Omental fat pad (tissue), 4 donors: ENCODE results near the gene GAS7. TPM values are rescaled to one million over a fixed set of nuclear protein-coding genes. Genes with fewer than 3 reads are reported as not detected.

Experiments used
- ATAC-seq: fragments of 150-250 bp; one replicate; pipeline ENCODE4 v1.9.1; 2016; ENCODE audit warnings: mild to moderate bottlenecking, moderate library complexity; ENCODE audit not compliant: low FRiP score
- DNase-seq: peaks from one replicate; pipeline ENCODE4 v3.0.0-alpha.2; 2019; ENCODE audit warnings: low spot score
- total RNA-seq, 4 donors: library from RNA; depleted of rRNA; stranded (reverse); fragments of >200 nt; gene quantifications; one replicate each; pipeline ENCODE4 v1.1.0, GENCODE V29; 2016
- TF ChIP-seq, protein P1 (sequence below), 3 donors: fragments of 450-650 bp; IDR thresholded peaks; one replicate each; pipeline ENCODE4 v1.5.1; 2016 to 2017; ENCODE audit warnings: antibody characterized with exemption in 3 of 3, mild to moderate bottlenecking in 3 of 3, moderate library complexity in 2 of 3

Gene GAS7
- total RNA-seq, 4 donors from 2014 or later = 36.4 to 148 (median 52.7) TPM

DNA sequence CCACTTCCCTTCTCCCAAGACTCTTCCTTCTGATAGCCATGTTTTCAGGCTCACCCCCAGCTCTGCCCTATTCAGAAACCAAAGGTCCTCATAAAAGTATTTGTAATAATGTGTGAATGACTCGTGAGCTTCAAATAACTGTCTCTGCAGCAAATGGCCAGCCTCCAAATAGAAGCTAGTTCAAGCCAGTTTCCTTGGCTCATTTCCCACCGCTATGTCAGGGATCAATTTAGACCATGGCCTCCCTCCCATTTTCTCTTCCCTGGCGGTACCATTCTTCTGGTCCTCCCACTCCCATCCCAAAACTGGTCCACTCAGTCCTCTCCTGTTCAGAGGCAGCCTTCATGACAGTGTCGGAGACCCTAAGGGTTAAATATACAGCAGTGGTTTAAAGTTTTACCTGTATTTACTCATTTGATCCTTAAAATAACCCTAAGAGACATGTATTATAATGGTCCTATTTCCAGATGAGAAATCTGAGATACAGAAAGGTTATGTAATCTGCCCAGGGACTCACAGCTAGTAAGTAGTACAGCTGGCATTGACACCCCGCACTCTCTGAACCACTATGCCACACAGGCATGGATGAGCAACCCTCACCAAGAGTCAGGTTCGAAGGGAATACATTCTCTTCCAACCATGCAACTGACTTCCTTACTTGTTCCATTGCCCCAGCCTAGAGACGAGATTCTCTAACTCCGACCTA, 42.9 kb downstream of the GAS7 start:
- no peak for ATAC-seq
- TF ChIP-seq, protein P1, sequence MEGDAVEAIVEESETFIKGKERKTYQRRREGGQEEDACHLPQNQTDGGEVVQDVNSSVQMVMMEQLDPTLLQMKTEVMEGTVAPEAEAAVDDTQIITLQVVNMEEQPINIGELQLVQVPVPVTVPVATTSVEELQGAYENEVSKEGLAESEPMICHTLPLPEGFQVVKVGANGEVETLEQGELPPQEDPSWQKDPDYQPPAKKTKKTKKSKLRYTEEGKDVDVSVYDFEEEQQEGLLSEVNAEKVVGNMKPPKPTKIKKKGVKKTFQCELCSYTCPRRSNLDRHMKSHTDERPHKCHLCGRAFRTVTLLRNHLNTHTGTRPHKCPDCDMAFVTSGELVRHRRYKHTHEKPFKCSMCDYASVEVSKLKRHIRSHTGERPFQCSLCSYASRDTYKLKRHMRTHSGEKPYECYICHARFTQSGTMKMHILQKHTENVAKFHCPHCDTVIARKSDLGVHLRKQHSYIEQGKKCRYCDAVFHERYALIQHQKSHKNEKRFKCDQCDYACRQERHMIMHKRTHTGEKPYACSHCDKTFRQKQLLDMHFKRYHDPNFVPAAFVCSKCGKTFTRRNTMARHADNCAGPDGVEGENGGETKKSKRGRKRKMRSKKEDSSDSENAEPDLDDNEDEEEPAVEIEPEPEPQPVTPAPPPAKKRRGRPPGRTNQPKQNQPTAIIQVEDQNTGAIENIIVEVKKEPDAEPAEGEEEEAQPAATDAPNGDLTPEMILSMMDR (IDR thresholded peaks at IDR 0.05) = no peak
- DNase-seq = no peak

DNA sequence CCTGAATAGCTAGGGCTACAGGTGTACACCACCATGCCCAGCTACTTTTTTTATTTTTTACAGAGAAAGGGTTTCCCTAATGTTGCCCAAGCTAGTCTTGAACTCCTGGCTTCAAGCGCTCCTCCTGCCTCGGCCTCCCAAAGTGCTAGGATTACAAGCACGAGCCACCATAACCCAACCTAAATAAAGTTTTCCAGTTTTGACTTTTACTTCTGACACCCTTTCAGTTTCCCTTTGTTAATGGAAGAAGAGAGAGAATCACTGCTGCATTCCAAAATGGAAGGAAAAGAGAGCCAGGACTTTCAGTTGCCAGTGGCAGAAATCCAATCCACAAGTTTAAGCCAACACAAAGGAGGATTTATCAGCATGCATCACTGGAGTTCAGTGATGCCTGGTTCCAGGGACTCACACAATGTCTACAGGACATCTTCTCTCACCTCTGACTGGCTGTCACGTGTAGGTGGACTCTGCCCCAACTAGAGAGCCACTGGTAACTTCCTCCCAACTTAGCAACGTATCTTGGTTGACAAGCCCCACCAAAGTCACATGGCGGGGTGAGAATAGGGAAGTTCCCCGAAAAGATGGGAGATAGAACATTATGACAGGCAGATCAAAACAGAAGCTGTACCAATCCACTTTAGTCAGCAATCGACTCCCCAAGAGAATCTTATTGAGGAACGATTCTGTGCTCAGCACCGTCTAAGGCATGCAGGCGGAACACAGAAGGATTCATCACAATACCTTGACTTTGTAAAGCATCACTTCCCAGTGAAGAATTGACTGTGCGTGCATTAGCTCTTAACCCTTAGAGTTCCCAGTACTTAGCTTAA, 46.5 kb downstream of the GAS7 start:
- ATAC-seq (no peak), DNase-seq (no peak)
- TF ChIP-seq, protein P1 (IDR thresholded peaks at IDR 0.05) = no peak

DNA sequence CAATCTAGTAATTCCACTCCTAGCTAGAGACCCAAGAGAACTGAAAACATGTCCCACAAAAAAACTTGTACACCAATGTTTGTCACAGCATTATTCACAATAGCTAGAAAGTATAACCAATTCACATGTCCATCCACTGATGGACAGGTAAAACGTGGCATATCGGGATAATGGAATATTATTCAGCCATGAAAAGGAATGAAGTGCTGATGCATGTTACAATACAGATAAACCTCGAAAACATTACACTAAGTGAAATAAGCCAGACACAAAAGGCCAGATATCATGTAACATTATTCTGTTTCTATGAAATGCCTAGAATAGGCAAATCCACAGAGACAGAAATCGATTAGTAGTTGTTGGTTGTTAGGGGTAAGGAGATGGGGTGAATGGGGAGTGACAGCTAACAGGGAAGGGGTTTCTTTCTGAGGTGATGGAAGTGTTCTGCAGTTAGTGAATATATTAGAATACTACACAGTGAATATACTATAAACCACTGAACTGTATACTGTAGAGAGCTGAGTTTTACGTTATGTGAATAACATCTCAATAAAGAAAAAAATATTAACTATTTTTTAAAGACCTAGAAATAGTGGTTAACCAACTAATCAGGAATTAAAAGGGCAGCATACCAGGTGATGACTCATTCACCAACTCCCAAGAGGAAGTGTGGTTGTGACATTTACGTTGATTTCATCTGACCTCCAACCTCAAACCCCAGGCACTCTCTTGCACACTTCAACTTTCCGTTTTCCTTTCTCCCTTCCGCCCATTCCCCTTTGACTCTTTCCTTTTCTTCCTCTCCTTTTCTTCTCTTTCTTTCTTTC, 48.6 kb downstream of the GAS7 start:
- TF ChIP-seq, protein P1 (IDR thresholded peaks at IDR 0.05) = no peak
- DNase-seq = no peak
- ATAC-seq = peak; percentile 57

DNA sequence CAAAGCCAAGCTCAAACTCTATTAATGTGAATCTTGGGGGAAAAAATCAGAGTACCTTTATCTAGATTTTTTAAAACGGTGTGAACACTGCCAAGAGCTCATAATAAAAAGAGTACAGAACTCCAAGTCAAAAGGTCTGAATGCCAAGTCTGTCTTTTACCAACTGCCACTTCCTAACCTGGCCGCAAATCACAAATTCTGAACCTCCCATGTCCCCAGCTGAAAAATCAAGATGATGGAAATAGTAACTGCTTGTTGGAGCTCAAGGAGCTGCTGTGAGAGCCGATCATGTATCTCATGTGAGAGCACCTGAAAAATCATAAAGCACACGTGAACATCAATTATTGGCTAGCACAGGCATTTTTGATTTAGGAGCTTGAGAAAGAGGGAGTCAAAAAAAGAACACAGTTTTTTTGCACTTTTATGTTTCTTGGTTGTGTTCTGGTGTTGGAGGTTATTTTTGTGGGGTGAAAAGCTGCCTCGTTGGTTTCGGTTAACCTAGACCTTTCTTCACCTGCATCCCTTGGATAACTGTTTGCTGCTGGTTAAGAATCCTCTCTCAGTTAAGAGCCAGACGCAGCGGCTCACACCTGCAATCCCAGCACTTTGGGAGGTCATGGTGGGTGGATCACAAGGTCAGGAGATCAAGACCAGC, 50.5 kb downstream of the GAS7 start:
- TF ChIP-seq, protein P1 (IDR thresholded peaks at IDR 0.05) = no peak
- DNase-seq = no peak
- no peak for ATAC-seq

DNA sequence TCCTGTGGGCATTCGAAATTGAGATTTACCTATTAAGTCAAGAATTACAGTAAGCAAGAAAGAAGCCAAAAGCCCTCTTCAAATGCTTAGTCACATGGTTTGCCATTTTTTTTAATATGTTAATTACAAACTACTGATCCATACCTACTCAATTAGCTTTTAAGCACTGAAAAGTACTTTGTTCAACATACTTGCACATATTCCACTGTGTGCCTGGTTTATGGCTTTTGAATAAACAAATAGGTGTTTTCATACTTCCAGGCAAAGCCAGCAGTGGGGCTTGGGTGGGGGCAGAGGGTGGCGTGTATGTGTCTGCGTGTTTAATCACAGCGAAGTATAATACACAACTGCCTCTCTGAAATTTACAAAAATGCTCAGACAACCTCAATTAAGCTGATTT, 51.4 kb downstream of the GAS7 start:
- DNase-seq (no peak), ATAC-seq (no peak)
- TF ChIP-seq, protein P1 (IDR thresholded peaks at IDR 0.05) = no peak

DNA sequence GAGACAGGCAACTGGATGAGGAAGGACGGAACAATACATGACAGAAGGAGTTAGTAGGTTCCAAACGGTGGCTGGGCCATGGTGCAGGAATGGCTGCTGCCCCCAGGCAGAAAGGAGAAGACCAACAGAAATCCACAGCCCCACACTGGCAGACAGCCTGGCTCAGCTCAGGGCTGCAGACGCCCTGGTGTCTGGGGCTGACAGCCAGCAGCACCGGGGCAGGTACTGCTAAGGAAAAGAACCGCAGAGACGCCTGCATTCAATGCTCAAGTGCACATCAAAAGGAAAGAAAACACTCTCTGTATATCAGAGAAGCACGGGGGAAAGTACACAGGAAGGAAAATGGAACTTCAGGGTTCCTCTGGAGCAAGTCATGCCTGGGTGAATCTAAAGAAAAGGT, 53.4 kb downstream of the GAS7 start:
- ATAC-seq (no peak), DNase-seq (no peak)
- TF ChIP-seq, protein P1 (IDR thresholded peaks at IDR 0.05) = no peak
